Endothelial cell of umbilical vein (primary cell): ENCODE measurements around the gene AGFG1. TPM values are rescaled to one million over a fixed set of nuclear protein-coding genes. Genes with fewer than 3 reads are reported as not detected.

Experiments used
- BruUV-seq: library from RNA; stranded (reverse); fragments of 400-500 nt; replicated peaks from 2 replicates; lab custom pipeline; 2021; lab: Mats Ljungman, UMichigan
- CTCF ChIA-PET: fragments of 300-600, 350-600 bp; sonication (Branson Sonifier 250); formaldehyde crosslinking; loops from one replicate; lab custom pipeline; 2021; ENCODE audit warnings: antibody characterized with exemption, inconsistent platforms; lab: Charles Lee
- POLR2A ChIA-PET: fragments of 300-600, 350-600 bp; sonication (Branson Sonifier 250); formaldehyde crosslinking; loops from one replicate; lab custom pipeline; 2021; ENCODE audit warnings: antibody characterized with exemption, inconsistent platforms; lab: Charles Lee
- DNase-seq: peaks from one replicate; pipeline ENCODE4 v3.0.0-alpha.2; 2011; ENCODE audit warnings: low read depth, low spot score
- FAIRE-seq: peaks from 2 replicates; lab custom pipeline; 2011; peaks lifted over from hg19 to GRCh38; lab: Jason Lieb, UNC
- H2AFZ ChIP-seq: 2 replicates; pipeline ENCODE4 v1.6.0; 2012; ENCODE audit warnings: low read depth, low read length, control low read depth, inconsistent platforms
- H3K27ac ChIP-seq: 2 replicates; pipeline ENCODE4 v1.5.1; 2011; ENCODE audit warnings: low read depth, mild to moderate bottlenecking, control low read depth, low read length, moderate library complexity; ENCODE audit not compliant: insufficient read depth
- H3K27me3 ChIP-seq, 2 experiments: 2 replicates each; pipeline versions ENCODE4 v1.6.0 to v1.6.1; 2011; ENCODE audit warnings: low read length in 2 of 2, mixed read lengths in 1 of 2; ENCODE audit not compliant: control insufficient read depth in 2 of 2, insufficient read depth in 2 of 2
- H3K36me3 ChIP-seq, 2 experiments: 2 replicates in 1 of 2; 3 replicates in 1 of 2; pipeline ENCODE4 v1.5.1; 2011; ENCODE audit warnings: low read length in 2 of 2, mild to moderate bottlenecking in 1 of 2, moderate library complexity in 1 of 2; ENCODE audit not compliant: control insufficient read depth in 2 of 2, insufficient read depth in 2 of 2; ENCODE audit errors: extremely low read depth in 1 of 2
- H3K4me1 ChIP-seq: 3 replicates; pipeline ENCODE4 v1.5.1; 2011; ENCODE audit warnings: mild to moderate bottlenecking, low read length; ENCODE audit not compliant: control insufficient read depth, insufficient read depth; ENCODE audit errors: extremely low read depth
- H3K4me2 ChIP-seq: 2 replicates; pipeline ENCODE4 v1.6.1; 2011; ENCODE audit warnings: low read length, control low read depth, mixed read lengths; ENCODE audit not compliant: insufficient read depth
- H3K4me3 ChIP-seq, 3 experiments: fragments of 200-600 bp in 1 of 3; sonication (generic), shearing (Covaris generic) in 1 of 3; replicated peaks in 1 of 3; 2 replicates each; pipeline ENCODE4 v1.5.1; 2011 to 2016; ENCODE audit warnings: control low read depth in 3 of 3, low read length in 3 of 3, mild to moderate bottlenecking in 2 of 3, inconsistent platforms in 1 of 3, low read depth in 1 of 3, moderate library complexity in 1 of 3; ENCODE audit not compliant: insufficient read depth in 1 of 3
- H3K79me2 ChIP-seq: 2 replicates; pipeline ENCODE4 v1.6.0; 2012; ENCODE audit warnings: low read length, inconsistent platforms; ENCODE audit not compliant: control insufficient read depth, insufficient read depth
- H3K9ac ChIP-seq: replicated peaks from 2 replicates; pipeline ENCODE3; 2011; ENCODE audit warnings: low read length, control low read depth; ENCODE audit not compliant: insufficient read depth; ENCODE audit errors: extremely low read depth
- H3K9me1 ChIP-seq: replicated peaks from 3 replicates; pipeline ENCODE4 v1.6.0; 2011; ENCODE audit warnings: mild to moderate bottlenecking, low read length; ENCODE audit not compliant: control insufficient read depth, insufficient read depth; ENCODE audit errors: extremely low read depth
- H3K9me3 ChIP-seq: replicated peaks from 2 replicates; pipeline ENCODE4 v1.5.1; 2012; ENCODE audit warnings: low read length, inconsistent platforms; ENCODE audit not compliant: control insufficient read depth, insufficient read depth
- H4K20me1 ChIP-seq: replicated peaks from 2 replicates; pipeline ENCODE3; 2011; ENCODE audit warnings: mild to moderate bottlenecking, low read length; ENCODE audit not compliant: control insufficient read depth, insufficient read depth; ENCODE audit errors: extremely low read depth
- EZH2 ChIP-seq: IDR thresholded peaks from 2 replicates; pipeline ENCODE4 v1.6.1; 2012; ENCODE audit warnings: borderline replicate concordance, low read depth, mild to moderate bottlenecking, moderate library complexity, low read length, inconsistent platforms; ENCODE audit not compliant: severe bottlenecking
- GATA2 ChIP-seq: IDR thresholded peaks from 2 replicates; pipeline ENCODE4 v1.7.0; 2011; ENCODE audit warnings: low read depth, mild to moderate bottlenecking, moderate library complexity, mixed read lengths, low read length; ENCODE audit not compliant: insufficient read length, insufficient read depth
- dilution Hi-C: fragments of 300-500 bp; cut with MboI; formaldehyde crosslinking; loops from one replicate; pipeline ENCODE4 v1.15.0; 2019; ENCODE audit warnings: low sequenced_read_pairs; ENCODE audit not compliant: extremely low pct_ligation_motif_present
- intact Hi-C: fragments of 100-400 bp; cut with micrococcal nuclease; formaldehyde crosslinking; loops from one replicate; pipeline ENCODE4 v1.10.0; 2022
- microRNA-seq: library from miRNA; unstranded; fragments of <30 nt; microRNA quantifications from one replicate; pipeline ENCODE4 v1.2.0, GENCODE V29; 2021; ENCODE audit warnings: borderline number of aligned reads, borderline replicate concordance
- polyA plus RNA-seq, 4 experiments: library from polyadenylated mRNA; depleted of rRNA in 3 of 4; stranded (reverse) in 3 of 4; unstranded in 1 of 4; fragments of >200 nt; gene quantifications; 2 replicates each; pipeline versions ENCODE4 v1.2.1 to v1.2.3, GENCODE V29; 2011 to 2012; ENCODE audit warnings: missing spikeins in 1 of 4
- total RNA-seq: library from RNA; stranded (reverse); gene quantifications from 2 replicates; pipeline ENCODE4 v1.2.3, GENCODE V29; 2021

Gene AGFG1
- total and polyA plus RNA-seq, 2 donors (not counting 3 experiments of a cell fraction or from before 2014, with no cell fraction given): 87.9 to 106 TPM

DNA sequence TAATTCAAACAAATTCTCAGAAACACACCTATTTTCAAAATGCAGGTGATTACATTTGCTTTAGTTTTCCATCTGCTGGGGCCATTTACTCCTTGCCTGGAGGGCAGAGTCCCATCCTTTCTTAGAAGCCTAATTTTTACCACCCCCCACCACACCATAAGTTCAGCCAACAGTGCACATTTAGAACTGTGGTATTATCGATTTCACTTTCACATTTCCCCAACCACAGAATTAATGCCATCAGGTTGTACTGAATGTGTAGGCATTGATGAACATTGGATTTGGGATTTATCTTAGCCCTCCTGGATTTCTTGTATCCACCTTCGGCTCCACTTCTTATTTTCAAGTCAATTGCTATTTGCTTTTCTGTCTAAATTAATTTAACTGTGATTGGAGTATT, 138.2 kb downstream of the AGFG1 start:
- dilution Hi-C loops: no loop called here
- DNase-seq: no peak
- Histone ChIP-seq H3K36me3 (no peaks in the 10 kb centered on the region), H3K9ac (no peak overlapping the region), H3K9me1 (no peaks in the 10 kb centered on the region), H3K27ac (no peak overlapping the region), H3K4me2 (no peak overlapping the region), H3K9me3 (no peaks in the 10 kb centered on the region), H2AFZ (no peak overlapping the region), H3K27me3 (no peaks in the 10 kb centered on the region), H3K4me1 (no peaks in the 10 kb centered on the region), H3K79me2 (no peaks in the 10 kb centered on the region), H3K4me3 (no peak overlapping the region), H4K20me1 (no peaks in the 10 kb centered on the region)
- POLR2A ChIA-PET: no interaction called here
- CTCF ChIA-PET: interaction anchor here (1.4 kb wide), 1 partner anchor 10 kb away, joined by 3 read pairs; no protein-coding TSS in a partner anchor
- TF ChIP-seq GATA2: no peak
- no peak for TF ChIP-seq EZH2
- intact Hi-C loops: no loop called here
- no TSS peak for BruUV-seq
- FAIRE-seq: no peak

Small RNA genes within 50 kb of the gene (microRNA-seq; reads per million reads assigned to microRNA genes)
- gene MIR5703: not detected

Other genes with a start within 250 kb of the AGFG1 start
- gene MFF, start 146.9 kb upstream of the AGFG1 start, total RNA-seq: 60.4 and 65.1 TPM in 2 replicates
- gene MFF, start 146.9 kb upstream of the AGFG1 start, polyA plus RNA-seq: 32.9 and 36.3 TPM in 2 replicates
- gene TM4SF20, start 92.8 kb upstream of the AGFG1 start, total RNA-seq: not detected in 2 replicates
- gene TM4SF20, start 92.8 kb upstream of the AGFG1 start, polyA plus RNA-seq: not detected in 2 replicates
- not detected in 2 replicates for gene SCYGR1, start 84.2 kb upstream of the AGFG1 start, total RNA-seq
- not detected in 2 replicates for gene SCYGR1, start 84.2 kb upstream of the AGFG1 start, polyA plus RNA-seq
- not detected in 2 replicates for gene SCYGR2, start 126.7 kb downstream of the AGFG1 start, total RNA-seq
- not detected in 2 replicates for gene SCYGR2, start 126.7 kb downstream of the AGFG1 start, polyA plus RNA-seq
- not detected in 2 replicates for gene SCYGR3, start 142.7 kb downstream of the AGFG1 start, total RNA-seq
- not detected in 2 replicates for gene SCYGR3, start 142.7 kb downstream of the AGFG1 start, polyA plus RNA-seq
- gene SCYGR4, start 145.3 kb downstream of the AGFG1 start, total RNA-seq: not detected in 2 replicates
- gene SCYGR4, start 145.3 kb downstream of the AGFG1 start, polyA plus RNA-seq: not detected in 2 replicates
- not detected in 2 replicates for gene SCYGR5, start 194.6 kb downstream of the AGFG1 start, total RNA-seq
- not detected in 2 replicates for gene SCYGR5, start 194.6 kb downstream of the AGFG1 start, polyA plus RNA-seq
- not detected in 2 replicates for gene SLC19A3, start 245.9 kb downstream of the AGFG1 start, total RNA-seq
- 0.01 and 0.13 TPM in 2 replicates for gene SLC19A3, start 245.9 kb downstream of the AGFG1 start, polyA plus RNA-seq